Ishikawa (cell line): ENCODE results near the gene PPP1R13L.
A peak's percentile ranks its signal among the peaks of the same experiment; 100 is the strongest.

Experiments
- CEBPB ChIP-seq: IDR thresholded peaks from 2 replicates; pipeline ENCODE4 v1.6.1; 2012
- CREB1 ChIP-seq: IDR thresholded peaks from 2 replicates; pipeline ENCODE4 v1.6.1; 2012; ENCODE audit warnings: low read depth
- EGR1 ChIP-seq: IDR thresholded peaks from 2 replicates; pipeline ENCODE4 v1.6.1; 2012
- EP300 ChIP-seq: IDR thresholded peaks from 2 replicates; pipeline ENCODE4 v1.6.1; 2012; ENCODE audit warnings: borderline replicate concordance
- FOXM1 ChIP-seq: IDR thresholded peaks from 2 replicates; pipeline ENCODE4 v1.6.1; 2012; ENCODE audit warnings: low read depth, borderline replicate concordance
- MAX ChIP-seq: IDR thresholded peaks from 2 replicates; pipeline ENCODE4 v1.6.1; 2012
- NFIC ChIP-seq: IDR thresholded peaks from 2 replicates; pipeline ENCODE4 v1.6.1; 2012
- RAD21 ChIP-seq: IDR thresholded peaks from 2 replicates; pipeline ENCODE4 v1.6.1; 2012; ENCODE audit warnings: low read depth
- REST ChIP-seq: IDR thresholded peaks from 2 replicates; pipeline ENCODE4 v1.6.1; 2012; ENCODE audit warnings: low read depth, mild to moderate bottlenecking
- TAF1 ChIP-seq: IDR thresholded peaks from 2 replicates; pipeline ENCODE4 v1.6.1; 2012; ENCODE audit warnings: low read depth, mild to moderate bottlenecking
- TCF12 ChIP-seq: IDR thresholded peaks from 2 replicates; pipeline ENCODE4 v1.6.1; 2012; ENCODE audit warnings: low read depth
- TEAD4 ChIP-seq: IDR thresholded peaks from 2 replicates; pipeline ENCODE4 v1.6.1; 2012
- USF1 ChIP-seq: IDR thresholded peaks from 2 replicates; pipeline ENCODE4 v1.6.1; 2012
- YY1 ChIP-seq: IDR thresholded peaks from 2 replicates; pipeline ENCODE4 v1.6.1; 2012; ENCODE audit warnings: low read depth
- ZBTB7A ChIP-seq: IDR thresholded peaks from 2 replicates; pipeline ENCODE4 v1.6.1; 2012; ENCODE audit warnings: low read depth

PPP1R13L gene

DNA sequence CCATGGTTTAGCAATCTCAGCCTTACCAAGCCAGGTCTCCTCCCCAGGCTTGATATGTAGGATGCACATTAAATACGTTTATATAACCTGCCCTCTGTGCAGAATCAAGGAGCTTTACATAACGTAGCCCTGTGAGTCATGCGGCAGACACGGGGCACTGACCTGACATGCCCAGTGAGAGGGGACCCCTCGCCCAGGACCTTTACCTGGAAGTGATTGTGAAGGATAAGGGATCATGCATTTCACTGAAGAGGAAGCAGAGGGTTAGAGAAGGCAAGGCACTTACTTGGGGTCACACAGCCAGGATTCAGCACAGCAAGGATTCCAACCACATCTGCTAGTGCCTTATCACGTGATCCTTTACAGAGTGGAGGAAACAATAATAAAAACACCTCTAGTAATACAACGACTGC, 44.0 kb upstream of the PPP1R13L start:
- TF ChIP-seq ZBTB7A (no peak), TAF1 (no peak), TEAD4 (no peak), EP300 (no peak), USF1 (no peak), TCF12 (no peak), REST (no peak), EGR1 (no peak), MAX (no peak)

- TF ChIP-seq ZBTB7A, result no peak
- TF ChIP-seq TCF12, result no peak
- no peak for TF ChIP-seq RAD21
- no peak for TF ChIP-seq NFIC
- no peak for TF ChIP-seq EP300
- TF ChIP-seq YY1, result no peak
- TF ChIP-seq MAX, result no peak
- no peak for TF ChIP-seq CREB1
- TF ChIP-seq TEAD4, result no peak
- TF ChIP-seq FOXM1, result no peak
- TF ChIP-seq REST, result no peak
- no peak for TF ChIP-seq TAF1
- no peak for TF ChIP-seq CEBPB
- no peak for TF ChIP-seq USF1
- TF ChIP-seq EGR1, result no peak
Observed at GRCh38 chr19:45448425-45448756, 43.5 kb upstream of the PPP1R13L start.

DNA sequence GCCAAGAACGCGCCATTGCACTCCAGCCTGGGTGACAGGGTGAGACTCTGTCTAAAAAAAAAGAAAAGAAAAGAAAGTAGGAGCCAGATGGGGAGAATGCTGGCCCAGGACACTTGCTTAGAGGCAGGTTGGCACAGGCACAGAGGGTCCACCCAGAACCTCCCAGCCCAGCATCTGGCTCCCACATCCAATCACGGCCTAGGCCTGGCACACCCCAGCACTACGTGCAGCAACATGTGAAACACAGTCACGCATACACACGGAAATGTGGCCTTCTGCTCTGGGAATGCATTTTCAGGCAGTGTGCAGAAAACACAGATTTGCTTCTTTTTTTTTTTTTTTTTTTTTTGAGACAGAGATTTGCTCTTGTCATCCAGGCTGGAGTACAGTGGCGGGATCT, 42.1 kb upstream of the PPP1R13L start:
- no peak for TF ChIP-seq RAD21
- TF ChIP-seq YY1, result no peak
- no peak for TF ChIP-seq EP300
- no peak for TF ChIP-seq MAX
- TF ChIP-seq USF1, result no peak
- TF ChIP-seq CEBPB, result no peak
- TF ChIP-seq TCF12, result no peak
- TF ChIP-seq CREB1, result no peak
- TF ChIP-seq TAF1, result no peak
- TF ChIP-seq FOXM1, result no peak
- no peak for TF ChIP-seq EGR1
- no peak for TF ChIP-seq NFIC
- TF ChIP-seq REST, result no peak
- no peak for TF ChIP-seq TEAD4
- TF ChIP-seq ZBTB7A, result no peak

DNA sequence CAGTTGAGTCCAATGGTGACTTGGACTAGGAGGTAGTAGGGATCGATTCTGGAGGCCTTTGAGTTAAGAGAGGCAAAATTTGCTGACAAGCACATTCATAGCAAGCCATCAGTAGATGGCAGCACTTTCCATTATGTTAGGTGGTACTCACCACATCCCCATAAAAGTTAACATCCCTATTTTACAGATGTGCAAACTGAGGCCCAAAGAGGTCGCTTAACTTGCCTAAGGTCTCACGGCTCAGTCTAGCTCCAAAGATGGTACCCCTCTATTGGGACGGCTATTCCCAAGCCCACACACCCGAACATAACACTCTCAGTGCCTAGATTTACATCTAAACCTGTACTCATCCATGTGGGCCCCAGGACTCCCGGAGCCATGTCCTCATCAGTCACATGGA, 41.4 kb upstream of the PPP1R13L start:
- TF ChIP-seq TCF12, result no peak
- peak; percentile 38; the same call in 1 of the 2 replicates for TF ChIP-seq RAD21
